GM12875 (cell line): ENCODE measurements around the gene TBXT.
"Not testable (repeated sequence)": the region's sequence is repeated elsewhere in the genome, so short reads cannot be mapped to it uniquely, and the experiment has no call there.

Experiments used
- H3K4me3 ChIP-seq: one replicate; pipeline ENCODE4 v1.5.1; 2011; ENCODE audit warnings: low read depth, low read length, control low read depth
- CTCF ChIP-seq: IDR thresholded peaks from 2 replicates; pipeline ENCODE4 v1.5.1; 2011; ENCODE audit warnings: low read depth, mild to moderate bottlenecking, control low read depth, inconsistent platforms, low read length, moderate library complexity, borderline replicate concordance; ENCODE audit not compliant: insufficient read depth

TBXT gene

GRCh38 chr6:166192136-166192535 is 24.5 kb upstream of the TBXT start:
- TF ChIP-seq CTCF, result no peak
- no peak overlapping the region for H3K4me3 ChIP-seq

- TF ChIP-seq CTCF, result no peak
- no peak overlapping the region for H3K4me3 ChIP-seq
Observed at GRCh38 chr6:166179704-166180103, 12.1 kb upstream of the TBXT start.

- no peak overlapping the region for H3K4me3 ChIP-seq
- TF ChIP-seq CTCF, result no peak
Observed at GRCh38 chr6:166176106-166176505, 8.5 kb upstream of the TBXT start.

- not testable (repeated sequence) for H3K4me3 ChIP-seq
Observed at GRCh38 chr6:166175093-166175492, 7.4 kb upstream of the TBXT start.

GRCh38 chr6:166174031-166174430 is 6.4 kb upstream of the TBXT start:
- TF ChIP-seq CTCF, result no peak
- H3K4me3 ChIP-seq, result no peak overlapping the region

- no peak overlapping the region for H3K4me3 ChIP-seq
- TF ChIP-seq CTCF, result no peak
Observed at GRCh38 chr6:166173281-166173951, 5.8 kb upstream of the TBXT start.

- H3K4me3 ChIP-seq, result no peak overlapping the region
- TF ChIP-seq CTCF, result no peak
Observed at GRCh38 chr6:166172546-166172945, 4.9 kb upstream of the TBXT start.
